Right lobe of liver (tissue), 6 donors: ENCODE data around the gene CEP164. TPM values are rescaled to one million over a fixed set of nuclear protein-coding genes. Genes with fewer than 3 reads are reported as not detected.

Experiments
- ATAC-seq, 4 donors: fragments of 200-7000 bp; cut with Tn5 transposase; one replicate each; pipeline ENCODE4 v1.9.1; 2020; ENCODE audit warnings: mild to moderate bottlenecking in 4 of 4, moderate library complexity in 4 of 4
- DNase-seq, 3 donors: peaks; one replicate each; pipeline ENCODE4 v3.0.0-alpha.2; 2020
- H3K27ac ChIP-seq, 3 donors: fragments of 200-600 bp; one replicate each; pipeline ENCODE4 v1.8.0; 2022
- H3K27me3 ChIP-seq, 2 donors: fragments of 200-600 bp; one replicate each; pipeline ENCODE4 v1.8.0; 2022
- H3K36me3 ChIP-seq, 4 donors: fragments of 200-600 bp; sonication (generic) in 1 of 4; one replicate each; pipeline versions ENCODE4 v1.5.1 to v1.8.0; 2017 to 2022; ENCODE audit warnings: control low read depth in 1 of 4
- H3K4me1 ChIP-seq, 4 donors: fragments of 200-600 bp; sonication (generic) in 1 of 4; one replicate each; pipeline versions ENCODE4 v1.5.1 to v1.8.0; 2017 to 2022; ENCODE audit warnings: control low read depth in 1 of 4
- H3K4me3 ChIP-seq, 3 donors: fragments of 200-600 bp; one replicate each; pipeline ENCODE4 v1.8.0; 2022
- H3K9me3 ChIP-seq, 4 donors: fragments of 200-600 bp; sonication (generic) in 1 of 4; one replicate each; pipeline versions ENCODE4 v1.5.1 to v1.8.0; 2017 to 2022; ENCODE audit warnings: control low read depth in 1 of 4
- POLR2A ChIP-seq: fragments of 450-650 bp; IDR thresholded peaks from one replicate; pipeline ENCODE4 v1.6.1; 2017; ENCODE audit warnings: antibody characterized with exemption, mild to moderate bottlenecking
- WGBS: methylation state at CpG from one replicate; pipeline ENCODE4 v1.1.6; 2018; ENCODE audit warnings: low coverage, low lambda C conversion rate; ENCODE audit not compliant: insufficient coverage; ENCODE audit errors: missing lambda C conversion rate; 5-methylcytosine and 5-hydroxymethylcytosine counted together
- intact Hi-C, 2 donors: fragments of 100-400 bp; cut with DNase I; formaldehyde crosslinking; loops; one replicate each; pipeline versions ENCODE4 v1.11.2 to v1.14.1; 2022
- total RNA-seq, 6 experiments: library from RNA; depleted of rRNA in 2 of 6; stranded (reverse); fragments of >200 nt in 2 of 6; fragmentation: NEBNext Ultra II Directional in 3 of 6; extraction: Animal tissue kit (Norgen Biotek cat#: 25700) in 3 of 6; gene quantifications; one replicate each; pipeline versions ENCODE4 v1.1.0 to v1.2.4, GENCODE V29; 2016 to 2023
- TF ChIP-seq, protein P1 (sequence below), 4 donors: fragments of 200-600 bp in 3 of 4; fragments of 450-650 bp in 1 of 4; IDR thresholded peaks; one replicate each; pipeline versions ENCODE4 v1.5.1 to v1.8.0; 2016 to 2022; ENCODE audit warnings: antibody characterized with exemption in 4 of 4, mild to moderate bottlenecking in 2 of 4
- donor health status: DM: no; HTN: yes; CAD: no.
- donor health status: DM: no; HTN: no; CAD: no.
- donor health status: DM: no; HTN: no; CAD: no.
- donor health status: DM: no; HTN: yes; CAD: no.
- donor health status: DM: no; HTN: yes; CAD: no.

The CEP164 gene
- total RNA-seq, 6 experiments from 2014 or later = 7.2 to 11.2 (median 8.6) TPM

DNA sequence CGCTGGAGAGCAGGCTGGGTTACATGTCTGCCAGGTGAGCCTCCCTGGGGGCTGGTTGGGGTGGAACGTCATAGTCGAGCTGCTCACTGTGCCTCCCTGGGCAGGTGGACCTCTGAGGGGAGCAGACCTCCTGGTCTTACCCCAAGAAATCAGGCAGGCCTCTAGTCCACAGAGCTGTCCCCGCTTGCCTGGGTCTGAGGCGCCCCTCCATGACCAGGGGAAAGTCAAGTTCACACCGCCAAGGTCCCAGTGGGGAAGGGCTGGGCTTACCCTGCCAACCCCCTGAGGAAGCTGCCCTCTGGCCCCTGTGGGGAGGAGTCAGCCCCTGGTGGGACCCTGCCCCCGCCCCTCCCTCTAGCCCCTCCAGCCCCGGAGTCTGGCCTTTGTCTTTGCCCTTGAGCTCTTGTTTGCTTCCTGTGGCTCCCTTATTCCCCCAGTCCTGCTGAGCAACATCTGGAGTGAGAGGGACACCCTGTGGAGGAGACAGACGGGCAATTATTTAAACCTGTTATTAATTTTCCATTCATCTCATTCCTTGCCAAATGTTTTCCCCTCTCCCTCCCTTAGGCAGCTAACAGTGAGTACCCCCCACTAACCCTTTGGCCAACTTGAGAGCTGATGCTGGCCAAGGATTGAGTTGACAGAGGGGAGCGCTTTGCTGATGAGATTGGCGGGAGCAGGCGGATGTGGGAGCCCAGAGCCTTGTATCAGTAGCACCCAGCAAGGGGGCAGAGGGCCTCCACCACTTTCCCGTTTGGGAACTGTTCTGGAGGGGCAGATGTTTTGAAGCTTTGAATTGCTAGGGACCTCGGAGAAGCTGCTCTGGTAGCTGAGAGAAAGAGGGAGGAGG lies 83.4 kb downstream of the CEP164 start:
- peak in 1 of 4 donors; percentile 9 for ATAC-seq
- H3K27me3 ChIP-seq = no peaks in the 10 kb centered on the region
- TF ChIP-seq, protein P1, sequence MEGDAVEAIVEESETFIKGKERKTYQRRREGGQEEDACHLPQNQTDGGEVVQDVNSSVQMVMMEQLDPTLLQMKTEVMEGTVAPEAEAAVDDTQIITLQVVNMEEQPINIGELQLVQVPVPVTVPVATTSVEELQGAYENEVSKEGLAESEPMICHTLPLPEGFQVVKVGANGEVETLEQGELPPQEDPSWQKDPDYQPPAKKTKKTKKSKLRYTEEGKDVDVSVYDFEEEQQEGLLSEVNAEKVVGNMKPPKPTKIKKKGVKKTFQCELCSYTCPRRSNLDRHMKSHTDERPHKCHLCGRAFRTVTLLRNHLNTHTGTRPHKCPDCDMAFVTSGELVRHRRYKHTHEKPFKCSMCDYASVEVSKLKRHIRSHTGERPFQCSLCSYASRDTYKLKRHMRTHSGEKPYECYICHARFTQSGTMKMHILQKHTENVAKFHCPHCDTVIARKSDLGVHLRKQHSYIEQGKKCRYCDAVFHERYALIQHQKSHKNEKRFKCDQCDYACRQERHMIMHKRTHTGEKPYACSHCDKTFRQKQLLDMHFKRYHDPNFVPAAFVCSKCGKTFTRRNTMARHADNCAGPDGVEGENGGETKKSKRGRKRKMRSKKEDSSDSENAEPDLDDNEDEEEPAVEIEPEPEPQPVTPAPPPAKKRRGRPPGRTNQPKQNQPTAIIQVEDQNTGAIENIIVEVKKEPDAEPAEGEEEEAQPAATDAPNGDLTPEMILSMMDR (IDR thresholded peaks at IDR 0.05) = no peak
- no peak for TF ChIP-seq POLR2A
- peaks cover 0 to 12% (median 6%) of the 10 kb centered on the region in 4 donors for H3K36me3 ChIP-seq
- no peak overlapping the region for H3K4me3 ChIP-seq
- intact Hi-C loops = no loop called here
- H3K9me3 ChIP-seq = no peaks in the 10 kb centered on the region
- 87% methylated on average over 5 of the region's 14 CpGs for WGBS
- no peak overlapping the region for H3K27ac ChIP-seq
- no peak for DNase-seq
- no peaks in the 10 kb centered on the region for H3K4me1 ChIP-seq

DNA sequence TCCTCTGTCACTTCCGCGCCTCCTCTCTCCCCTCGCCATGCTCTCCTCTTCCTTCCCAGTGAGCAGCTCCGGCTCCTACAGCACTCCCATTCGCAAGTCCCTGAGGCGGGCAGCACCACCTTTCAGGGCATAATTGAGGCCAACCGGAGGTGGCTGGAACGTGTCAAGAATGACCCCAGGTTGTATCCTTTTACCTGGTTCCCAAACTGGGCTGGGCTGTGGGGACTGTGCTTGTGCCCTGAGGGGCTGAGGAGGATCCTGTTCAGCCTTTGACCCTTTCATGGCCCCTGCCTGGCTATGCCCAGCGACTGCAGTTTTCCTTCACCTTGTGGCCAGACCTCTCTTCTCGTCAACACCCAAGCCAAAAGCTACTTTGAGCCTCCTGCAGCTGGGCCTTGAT lies 84.1 kb downstream of the CEP164 start:
- WGBS = no CpG with 5 or more reads among the region's 10 CpGs
- no peak overlapping the region for H3K27ac ChIP-seq
- TF ChIP-seq POLR2A = no peak
- TF ChIP-seq, protein P1 (IDR thresholded peaks at IDR 0.05) = no peak
- H3K36me3 ChIP-seq = peaks cover 0 to 12% (median 6%) of the 10 kb centered on the region in 4 donors
- DNase-seq (no peak), ATAC-seq (no peak)
- no peaks in the 10 kb centered on the region for H3K9me3 ChIP-seq
- H3K27me3 ChIP-seq = no peaks in the 10 kb centered on the region
- no peaks in the 10 kb centered on the region for H3K4me1 ChIP-seq
- intact Hi-C loops = no loop called here
- no peak overlapping the region for H3K4me3 ChIP-seq

DNA sequence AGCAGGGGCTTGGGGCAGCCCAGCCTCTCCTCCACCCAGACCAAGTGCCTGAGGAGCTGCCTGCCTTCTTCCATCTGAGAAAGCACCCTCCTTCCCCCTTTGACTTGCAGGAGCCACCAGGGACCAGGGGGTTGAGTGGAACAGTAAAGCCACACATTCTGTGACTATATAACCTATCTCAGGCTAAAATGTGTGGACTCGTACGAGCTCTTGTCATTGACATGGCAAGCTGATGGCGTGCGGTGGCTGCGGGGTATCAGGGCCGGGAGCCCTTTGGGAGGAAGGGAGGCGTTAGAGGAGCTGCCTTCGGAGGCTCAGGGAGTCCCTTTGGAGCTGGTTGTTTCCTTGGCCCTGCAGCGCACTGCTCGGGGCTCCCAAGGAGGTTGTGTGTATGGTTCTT lies 84.5 kb downstream of the CEP164 start:
- Histone ChIP-seq H3K27ac (no peak overlapping the region), H3K27me3 (no peaks in the 10 kb centered on the region), H3K9me3 (no peaks in the 10 kb centered on the region), H3K4me1 (no peaks in the 10 kb centered on the region), H3K4me3 (no peak overlapping the region), H3K36me3 (peaks cover 0 to 12% (median 6%) of the 10 kb centered on the region in 4 donors)
- WGBS = no CpG with 5 or more reads among the region's 10 CpGs
- DNase-seq (no peak), ATAC-seq (no peak)
- TF ChIP-seq, protein P1 (IDR thresholded peaks at IDR 0.05) = no peak
- TF ChIP-seq POLR2A = no peak
- intact Hi-C loops = no loop called here

DNA sequence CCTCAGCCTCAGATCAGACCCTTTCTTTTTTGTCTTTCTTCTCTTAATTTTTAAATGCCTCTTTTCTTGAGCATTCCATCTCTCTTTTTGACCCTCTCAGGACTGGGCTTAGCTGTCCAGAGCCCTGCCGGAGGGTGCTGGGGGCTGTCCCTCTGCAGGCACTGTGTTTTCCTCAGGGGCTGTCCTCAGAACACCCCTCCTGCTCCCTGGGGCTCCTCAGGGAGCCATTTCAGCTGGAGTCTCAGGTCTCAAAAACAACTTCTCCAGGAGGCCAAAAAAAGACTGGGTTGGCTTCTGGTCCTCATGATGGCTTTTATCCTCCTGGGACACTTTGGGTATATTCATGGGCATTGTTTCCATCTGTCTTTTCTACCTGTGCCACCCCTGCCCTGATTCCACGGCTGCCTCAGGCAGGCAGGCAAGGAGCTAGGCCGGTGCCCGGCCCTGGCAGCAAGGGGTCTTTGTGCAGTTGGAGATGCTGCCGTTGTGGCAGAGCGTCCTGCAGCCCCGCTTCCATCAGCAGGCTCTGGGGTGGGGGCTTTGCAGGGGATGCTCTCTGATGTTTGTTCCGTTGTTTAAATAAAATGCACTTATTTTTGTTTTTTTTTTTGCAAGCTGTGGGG lies 85.1 kb downstream of the CEP164 start:
- ATAC-seq (no peak), DNase-seq (no peak)
- Histone ChIP-seq H3K27ac (no peak overlapping the region), H3K9me3 (no peaks in the 10 kb centered on the region), H3K4me3 (no peak overlapping the region), H3K4me1 (no peaks in the 10 kb centered on the region), H3K36me3 (peaks cover 0 to 10% (median 6%) of the 10 kb centered on the region in 4 donors), H3K27me3 (no peaks in the 10 kb centered on the region)
- TF ChIP-seq, protein P1 (IDR thresholded peaks at IDR 0.05) = no peak
- no peak for TF ChIP-seq POLR2A
- 60% methylated on average over 1 of the region's 8 CpGs for WGBS
- intact Hi-C loops = no loop called here
